ENCODE data around the gene TATDN2.
"Not testable (repeated sequence)": the region's sequence is repeated elsewhere in the genome, so short reads cannot be mapped to it uniquely, and the experiment has no call there.

TATDN2 gene

DNA sequence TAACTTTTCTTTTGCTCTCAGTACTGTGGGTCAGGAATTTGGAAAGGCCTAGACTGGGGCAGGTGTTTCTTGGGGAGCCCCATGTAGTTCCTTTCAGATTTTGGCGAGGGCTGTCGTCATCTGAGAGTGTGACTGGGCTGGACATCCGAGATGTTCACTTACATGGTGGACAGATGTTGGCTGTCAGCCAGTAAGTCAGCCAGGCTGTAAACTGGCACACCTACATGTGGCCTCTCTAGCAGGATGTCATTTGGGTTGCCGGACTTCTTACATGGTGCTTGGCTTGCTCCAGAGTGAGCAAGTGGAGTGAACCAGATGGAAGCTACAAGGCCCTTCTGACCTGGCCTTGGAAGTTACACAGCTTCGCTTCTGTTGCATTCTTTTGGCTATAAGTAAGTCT is 20.7 kb downstream of the TATDN2 start:
- Mint-ChIP-seq H3K27me3 (ENCODE audit: low read depth) (no peaks in the 10 kb centered on the region), H3K36me3 (ENCODE audit: low read depth) (peaks cover 43% of the 10 kb centered on the region), H3K4me1 (peaks cover 20% of the 10 kb centered on the region), H3K4me3 (no peak overlapping the region), H3K9me3 (no peaks in the 10 kb centered on the region), H3K27ac (no peak overlapping the region)
- TF ChIP-seq, protein P1, sequence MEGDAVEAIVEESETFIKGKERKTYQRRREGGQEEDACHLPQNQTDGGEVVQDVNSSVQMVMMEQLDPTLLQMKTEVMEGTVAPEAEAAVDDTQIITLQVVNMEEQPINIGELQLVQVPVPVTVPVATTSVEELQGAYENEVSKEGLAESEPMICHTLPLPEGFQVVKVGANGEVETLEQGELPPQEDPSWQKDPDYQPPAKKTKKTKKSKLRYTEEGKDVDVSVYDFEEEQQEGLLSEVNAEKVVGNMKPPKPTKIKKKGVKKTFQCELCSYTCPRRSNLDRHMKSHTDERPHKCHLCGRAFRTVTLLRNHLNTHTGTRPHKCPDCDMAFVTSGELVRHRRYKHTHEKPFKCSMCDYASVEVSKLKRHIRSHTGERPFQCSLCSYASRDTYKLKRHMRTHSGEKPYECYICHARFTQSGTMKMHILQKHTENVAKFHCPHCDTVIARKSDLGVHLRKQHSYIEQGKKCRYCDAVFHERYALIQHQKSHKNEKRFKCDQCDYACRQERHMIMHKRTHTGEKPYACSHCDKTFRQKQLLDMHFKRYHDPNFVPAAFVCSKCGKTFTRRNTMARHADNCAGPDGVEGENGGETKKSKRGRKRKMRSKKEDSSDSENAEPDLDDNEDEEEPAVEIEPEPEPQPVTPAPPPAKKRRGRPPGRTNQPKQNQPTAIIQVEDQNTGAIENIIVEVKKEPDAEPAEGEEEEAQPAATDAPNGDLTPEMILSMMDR (IDR thresholded peaks at IDR 0.05; ENCODE audit: unreplicated experiment in 3 of 3): no peak

DNA sequence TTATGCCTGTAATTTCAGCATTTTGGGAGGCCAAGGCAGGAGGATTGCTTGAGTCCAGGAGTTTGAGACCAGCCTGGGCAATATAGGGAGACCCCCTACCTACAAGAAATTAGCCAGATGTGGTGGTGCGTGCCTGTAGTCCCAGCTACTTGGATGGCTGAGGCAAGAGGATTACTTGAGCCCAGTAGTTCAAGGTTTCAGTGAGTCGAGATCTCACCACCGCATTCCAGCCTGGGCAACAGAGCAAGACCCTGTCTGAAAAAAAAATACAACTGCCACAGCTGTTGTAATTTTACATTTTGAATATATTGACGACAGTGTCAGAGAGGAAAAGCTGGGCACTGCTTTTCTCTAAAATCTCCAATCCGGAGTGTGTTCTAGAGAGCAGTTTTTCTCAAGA is 21.2 kb downstream of the TATDN2 start:
- Mint-ChIP-seq H3K36me3 (ENCODE audit: low read depth) (peaks cover 38% of the 10 kb centered on the region), H3K4me1 (peaks cover 21% of the 10 kb centered on the region), H3K27me3 (ENCODE audit: low read depth) (no peaks in the 10 kb centered on the region), H3K27ac (no peak overlapping the region), H3K4me3 (no peak overlapping the region), H3K9me3 (no peaks in the 10 kb centered on the region)
- TF ChIP-seq, protein P1 (IDR thresholded peaks at IDR 0.05; ENCODE audit: unreplicated experiment in 3 of 3): no peak

DNA sequence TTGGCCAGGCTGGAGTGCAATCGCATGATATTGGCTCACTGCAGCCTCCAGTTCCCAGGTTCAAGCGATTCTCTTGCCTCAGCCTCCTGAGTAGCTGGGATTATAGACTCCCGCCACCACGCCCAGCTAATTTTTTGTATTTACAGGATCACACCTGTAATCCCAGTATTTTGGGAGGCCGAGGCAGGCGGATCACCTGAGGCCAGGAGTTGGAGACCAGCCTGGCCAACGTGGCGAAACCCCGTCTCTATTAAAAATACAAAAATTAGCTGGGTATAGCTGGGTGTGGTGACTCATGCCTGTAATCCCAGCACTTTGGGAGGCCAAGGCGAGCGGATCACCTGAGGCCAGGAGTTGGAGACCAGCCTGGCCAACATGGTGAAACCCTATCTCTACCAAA is 24.2 kb downstream of the TATDN2 start:
- H3K4me3 Mint-ChIP-seq; H3K27ac Mint-ChIP-seq; H3K27me3 Mint-ChIP-seq (ENCODE audit: low read depth); H3K9me3 Mint-ChIP-seq: not testable (repeated sequence)
- H3K36me3 Mint-ChIP-seq (ENCODE audit: low read depth): peaks cover 32% of the 10 kb centered on the region
- peaks cover 18% of the 10 kb centered on the region for H3K4me1 Mint-ChIP-seq

DNA sequence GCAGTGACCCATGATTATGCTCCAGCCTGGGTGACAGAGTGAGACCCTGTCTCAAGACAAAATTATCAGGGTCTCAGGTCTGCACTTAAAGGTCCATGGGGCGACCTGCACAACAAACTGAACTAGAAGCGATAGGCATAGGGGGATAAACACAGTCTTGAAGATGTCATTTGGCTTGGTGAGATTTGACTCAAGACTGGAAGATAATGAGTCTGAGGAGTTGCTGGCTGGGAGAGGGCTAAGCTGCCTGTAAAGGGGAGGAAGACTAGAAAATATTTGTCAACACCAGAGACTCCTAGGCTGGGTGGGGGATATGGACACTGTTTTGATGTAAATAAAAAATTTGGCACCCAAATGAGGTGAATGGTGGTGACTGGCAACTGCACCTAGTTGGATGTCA is 24.7 kb downstream of the TATDN2 start:
- Mint-ChIP-seq H3K27me3 (ENCODE audit: low read depth) (no peaks in the 10 kb centered on the region), H3K4me3 (no peak overlapping the region), H3K27ac (peak overlapping the region in 2 of 3 experiments; percentile 0 to 15), H3K36me3 (ENCODE audit: low read depth) (peaks cover 33% of the 10 kb centered on the region), H3K9me3 (no peaks in the 10 kb centered on the region), H3K4me1 (peaks cover 18% of the 10 kb centered on the region)
- TF ChIP-seq, protein P1 (IDR thresholded peaks at IDR 0.05; ENCODE audit: unreplicated experiment in 3 of 3): no peak

- Mint-ChIP-seq H3K36me3 (ENCODE audit: low read depth) (peaks cover 37% of the 10 kb centered on the region), H3K27me3 (ENCODE audit: low read depth) (no peaks in the 10 kb centered on the region), H3K4me3 (no peak overlapping the region), H3K4me1 (peaks cover 18% of the 10 kb centered on the region), H3K27ac (peak overlapping the region in 2 of 3 experiments; percentile 15 to 18), H3K9me3 (no peaks in the 10 kb centered on the region)
- TF ChIP-seq, protein P1 (IDR thresholded peaks at IDR 0.05; ENCODE audit: unreplicated experiment in 3 of 3): no peak
These were observed 25.5 kb downstream of the TATDN2 start for GRCh38 chr3:10273702-10274305.

DNA sequence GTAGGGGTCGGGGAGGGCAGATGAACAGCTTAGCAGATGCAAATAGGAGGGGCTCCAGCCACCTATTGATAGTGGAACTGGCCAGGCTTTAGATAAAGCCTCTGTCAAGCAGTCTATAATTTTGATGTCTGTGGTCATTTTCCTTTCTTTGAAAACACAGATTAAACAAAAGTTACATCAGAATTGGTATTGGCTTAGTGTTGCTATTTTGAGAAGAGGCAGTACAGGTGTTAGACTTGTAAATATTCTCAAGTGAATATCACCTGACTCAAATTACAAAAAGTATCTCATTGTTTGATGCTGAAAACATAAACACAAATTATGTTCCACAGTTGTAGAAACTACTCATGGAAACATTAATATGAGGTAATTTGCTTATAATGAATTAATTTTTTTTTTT is 26.3 kb downstream of the TATDN2 start:
- no peak overlapping the region for H3K4me3 Mint-ChIP-seq
- H3K27me3 Mint-ChIP-seq (ENCODE audit: low read depth): no peaks in the 10 kb centered on the region
- H3K27ac Mint-ChIP-seq: no peak overlapping the region
- H3K9me3 Mint-ChIP-seq: no peaks in the 10 kb centered on the region
- TF ChIP-seq, protein P1 (IDR thresholded peaks at IDR 0.05; ENCODE audit: unreplicated experiment in 3 of 3): no peak
- peaks cover 18% of the 10 kb centered on the region for H3K4me1 Mint-ChIP-seq
- peaks cover 40% of the 10 kb centered on the region for H3K36me3 Mint-ChIP-seq (ENCODE audit: low read depth)

Measured in nephron (organoid).